ENCODE measurements around the gene FKBP1B.
A peak's percentile ranks its signal among the peaks of the same experiment; 100 is the strongest.
"Not testable (repeated sequence)": the region's sequence is repeated elsewhere in the genome, so short reads cannot be mapped to it uniquely, and the experiment has no call there.

FKBP1B gene

DNA sequence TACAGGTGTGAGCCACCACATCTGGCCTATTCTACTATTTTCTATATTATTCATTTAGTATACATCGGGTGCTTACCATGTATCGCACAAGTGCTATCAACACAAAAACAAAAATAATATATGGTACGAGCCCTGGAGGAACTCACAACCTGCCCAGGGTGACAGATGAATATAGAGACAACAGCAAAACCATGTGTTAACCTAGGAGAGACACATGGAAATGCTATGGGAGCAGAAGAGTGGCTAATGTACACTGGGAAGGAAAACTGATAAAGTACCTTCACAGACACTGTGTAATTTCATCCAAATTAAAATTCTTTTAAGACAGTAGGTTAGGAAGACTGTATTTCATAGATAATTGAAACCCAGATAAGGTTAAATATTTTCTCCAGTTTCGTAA is 22.7 kb downstream of the FKBP1B start:
- no peak for DNase-seq

DNA sequence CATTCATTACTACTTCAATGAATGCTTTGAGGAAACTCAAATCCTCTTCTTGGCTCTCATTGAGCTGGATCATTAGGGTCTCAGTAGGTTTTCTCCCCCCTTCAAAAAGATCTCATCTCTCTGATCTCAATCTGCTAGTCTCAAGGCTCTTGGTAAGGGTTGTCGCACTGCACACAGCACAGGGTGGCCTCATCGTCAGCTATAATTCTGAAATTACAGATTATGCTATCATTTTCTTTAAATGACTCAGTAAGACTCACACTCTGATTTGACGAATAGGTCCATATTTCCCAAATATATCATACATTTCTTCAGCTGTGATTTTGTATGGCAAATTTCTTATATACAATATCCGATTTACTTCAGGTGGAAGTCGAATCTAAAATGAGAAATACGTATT is 24.3 kb downstream of the FKBP1B start:
- no peak for DNase-seq

DNA sequence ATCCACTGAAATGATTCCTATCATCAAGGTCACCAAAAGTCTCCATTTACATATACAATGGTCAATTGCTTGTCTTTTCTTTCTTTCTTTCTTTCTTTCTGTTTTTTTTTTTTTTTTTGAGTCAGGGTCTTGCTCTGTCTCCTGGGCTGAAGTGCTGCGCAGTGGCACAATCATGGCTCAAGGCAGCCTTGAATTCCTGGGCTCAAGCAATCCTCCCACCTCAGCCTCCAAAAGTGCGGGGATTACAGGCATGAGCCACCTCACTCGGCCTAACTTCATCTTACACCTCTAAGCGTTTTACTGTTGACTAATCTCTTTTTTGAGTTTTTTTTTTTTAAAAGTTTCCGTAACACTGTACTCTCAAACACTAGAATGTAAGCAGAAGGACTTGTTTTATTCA is 25.7 kb downstream of the FKBP1B start:
- DNase-seq: no peak

DNA sequence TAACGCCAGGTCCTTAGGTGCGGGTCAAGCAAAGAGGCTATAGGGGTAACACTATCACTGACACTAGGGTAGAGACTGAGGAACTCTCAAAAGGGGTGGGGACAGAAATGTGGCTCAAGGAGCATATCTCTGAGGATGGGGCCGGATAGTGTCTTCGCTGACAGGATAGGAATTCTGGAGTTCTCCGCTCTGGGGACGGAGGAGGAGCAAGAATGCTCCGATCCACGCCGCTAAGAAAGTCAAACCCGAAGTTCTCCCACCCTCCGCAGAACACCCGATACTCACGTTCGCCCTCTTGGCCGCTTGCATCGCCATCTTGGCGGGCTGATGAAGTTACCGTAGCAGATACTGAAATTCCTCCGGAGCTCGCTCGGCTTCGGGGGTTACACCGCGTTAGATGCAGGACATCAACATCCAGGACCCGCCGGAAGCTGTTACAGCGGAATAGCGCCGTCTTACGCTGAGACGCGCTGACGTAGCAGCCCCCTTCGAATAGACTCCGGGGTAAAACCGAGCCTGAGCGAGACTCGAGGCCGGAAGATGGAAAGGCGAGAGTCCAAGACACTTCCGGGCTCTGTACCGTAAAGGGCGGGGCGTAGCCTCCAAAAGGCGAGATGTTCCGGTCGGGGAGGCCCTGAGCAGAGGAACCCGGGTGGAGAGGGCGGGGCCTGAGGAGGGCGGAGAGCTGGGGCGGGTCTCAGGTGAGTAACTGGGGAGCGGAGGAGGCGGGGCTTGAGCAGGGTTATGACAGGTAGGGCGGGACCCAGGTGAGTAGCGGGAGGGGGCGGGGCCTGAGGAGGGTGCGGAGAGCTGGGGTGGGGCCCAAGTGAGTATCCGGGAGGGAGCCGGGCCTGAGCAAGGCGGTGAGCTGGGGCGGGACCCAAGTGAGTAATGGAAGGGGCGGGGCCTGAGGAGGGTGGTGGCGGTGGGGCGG is 26.6 kb downstream of the FKBP1B start, which contains the start of gene SF3B6:
SF3B6 (minus strand) TSS at position 412 of the 934 bp plus-strand sequence; CDS start at position 315, 97 bp downstream.
- DNase-seq: peak; percentile 99

- DNase-seq: no peak
Observed at GRCh38 chr2:24076849-24077534, 27.5 kb downstream of the FKBP1B start.

DNA sequence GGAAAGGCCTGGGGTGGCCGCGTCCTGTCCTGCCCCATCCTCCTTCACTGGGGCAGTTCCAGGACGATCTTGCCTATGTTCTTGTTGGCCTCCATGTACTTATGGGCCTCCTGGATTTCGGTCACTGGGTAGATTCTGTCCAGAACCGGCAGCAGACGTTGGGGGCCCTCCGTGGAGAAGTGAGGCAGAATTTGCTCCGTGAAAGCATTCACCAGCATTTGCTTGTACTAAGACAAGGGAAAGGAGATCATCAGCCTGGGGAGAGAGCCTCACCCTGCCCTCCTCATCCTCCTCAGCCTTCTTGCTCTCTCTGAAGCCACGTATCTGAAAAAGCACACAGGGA is 28.0 kb downstream of the FKBP1B start:
- peak; percentile 3 for DNase-seq

DNA sequence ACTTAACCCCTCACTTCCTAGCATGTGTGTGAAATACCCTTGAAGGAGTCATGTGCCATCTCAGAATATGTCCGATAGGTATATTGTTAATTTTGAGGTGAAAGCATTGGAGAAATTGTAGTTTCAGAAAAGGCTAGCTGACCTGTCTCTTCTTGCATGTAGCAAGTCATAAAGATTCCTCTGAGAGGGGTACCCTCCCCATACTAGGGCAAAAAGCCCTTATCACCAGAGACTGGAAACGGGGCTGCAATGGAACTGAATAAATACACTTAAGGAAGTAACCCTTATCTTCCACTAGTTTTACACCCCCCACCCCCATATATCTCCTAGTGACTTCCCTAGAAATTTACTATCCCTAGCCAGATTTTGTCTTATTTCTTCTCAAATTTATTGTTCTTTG is 28.3 kb downstream of the FKBP1B start:
- no peak for DNase-seq

GRCh38 chr2:24080701-24081100 is 31.2 kb downstream of the FKBP1B start:
- DNase-seq: no peak

GRCh38 chr2:24082787-24083566 is 33.4 kb downstream of the FKBP1B start:
- DNase-seq: no peak

GRCh38 chr2:24083567-24084385 is 34.2 kb downstream of the FKBP1B start:
- no peak for DNase-seq

GRCh38 chr2:24084386-24085199 is 35.1 kb downstream of the FKBP1B start, which contains the start of gene TP53I3:
TSS of gene TP53I3 (minus strand) at chr2:24084834. CDS start at chr2:24084326, 508 bp downstream.
- DNase-seq: peak; percentile 76

GRCh38 chr2:24085200-24085489 is 35.6 kb downstream of the FKBP1B start:
- DNase-seq: no peak

DNA sequence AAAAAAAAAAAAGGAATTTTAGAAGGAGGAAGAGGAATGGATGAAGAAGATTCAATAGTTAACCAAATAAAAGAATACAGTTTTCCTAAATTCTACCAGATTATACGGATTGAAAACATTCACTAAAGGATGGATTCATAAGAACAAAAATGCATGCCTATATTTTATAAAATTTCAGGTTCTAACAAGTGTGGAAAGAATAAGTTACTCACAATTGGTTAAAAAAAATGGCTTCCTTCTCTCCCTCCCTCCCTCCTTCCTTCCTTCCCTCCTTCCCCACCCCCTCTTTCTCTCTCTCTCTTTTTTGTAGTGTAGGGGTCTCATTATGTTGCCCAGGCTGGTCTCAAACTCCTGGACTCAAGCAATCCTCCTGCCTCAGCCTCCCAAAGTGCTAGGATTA is 36.7 kb downstream of the FKBP1B start:
- no peak for DNase-seq

DNA sequence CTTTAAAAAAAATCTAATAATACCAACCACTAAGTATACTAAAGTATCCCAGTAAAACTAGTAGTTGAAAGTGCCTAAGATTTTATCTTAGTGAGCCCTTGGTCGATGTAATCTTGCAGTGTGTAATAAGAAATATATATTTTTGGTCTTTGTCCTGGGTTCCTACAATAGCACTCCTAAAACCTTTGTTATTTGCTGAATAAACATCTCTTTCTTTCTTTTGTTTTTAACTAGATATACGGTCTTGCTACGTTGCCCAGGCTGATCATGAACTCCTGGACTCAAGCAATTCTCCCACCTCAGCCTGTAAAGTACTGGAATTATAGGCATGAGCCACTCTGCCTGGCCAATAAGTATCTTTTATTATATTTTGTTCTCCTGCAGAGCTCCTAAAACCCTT is 37.5 kb downstream of the FKBP1B start:
- DNase-seq: no peak

GRCh38 chr2:24088821-24089359 is 39.3 kb downstream of the FKBP1B start:
- no peak for DNase-seq

DNA sequence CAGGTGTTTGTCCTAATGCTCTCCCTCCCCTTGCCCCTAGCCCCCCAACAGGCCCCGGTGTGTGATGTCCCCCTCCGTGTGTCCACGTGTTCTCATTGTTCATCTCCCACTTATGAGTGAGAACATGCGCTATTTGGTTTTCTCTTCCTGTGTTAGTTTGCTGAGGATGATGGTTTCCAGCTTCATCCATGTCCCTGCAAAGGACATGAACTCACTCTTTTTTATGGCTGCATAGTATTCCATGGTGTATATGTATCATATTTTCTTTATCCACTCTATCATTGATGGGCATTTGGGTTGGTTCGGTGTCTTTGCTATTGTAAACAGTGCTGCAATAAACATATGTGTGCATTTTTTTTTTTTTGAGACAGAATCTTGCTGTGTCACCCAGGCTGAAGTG is 43.7 kb downstream of the FKBP1B start:
- DNase-seq: not testable (repeated sequence)

DNA sequence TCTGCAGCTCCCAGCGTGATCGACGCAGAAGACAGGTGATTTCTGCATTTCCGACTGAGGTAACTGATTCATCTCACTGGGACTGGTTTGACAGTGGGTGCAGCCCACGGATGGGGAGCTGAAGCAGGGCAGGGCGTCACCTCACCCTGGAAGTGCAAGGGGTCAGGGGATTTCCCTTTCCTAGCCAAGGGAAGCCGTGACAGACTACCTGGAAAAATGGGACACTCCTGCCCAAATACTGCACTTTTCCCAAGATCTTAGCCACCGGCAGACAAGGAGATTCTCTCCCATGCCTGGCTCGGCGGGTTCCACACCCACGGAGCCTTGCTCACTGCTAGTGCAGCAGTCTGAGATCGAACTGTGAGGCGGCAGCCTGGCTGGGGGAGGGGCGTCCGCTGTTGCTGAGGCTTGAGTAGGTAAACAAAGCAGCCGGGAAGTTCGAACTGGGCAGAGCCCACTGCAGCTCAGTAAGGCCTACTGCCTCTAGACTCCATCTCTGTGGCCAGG is 45.7 kb downstream of the FKBP1B start:
- DNase-seq: not testable (repeated sequence)

DNA sequence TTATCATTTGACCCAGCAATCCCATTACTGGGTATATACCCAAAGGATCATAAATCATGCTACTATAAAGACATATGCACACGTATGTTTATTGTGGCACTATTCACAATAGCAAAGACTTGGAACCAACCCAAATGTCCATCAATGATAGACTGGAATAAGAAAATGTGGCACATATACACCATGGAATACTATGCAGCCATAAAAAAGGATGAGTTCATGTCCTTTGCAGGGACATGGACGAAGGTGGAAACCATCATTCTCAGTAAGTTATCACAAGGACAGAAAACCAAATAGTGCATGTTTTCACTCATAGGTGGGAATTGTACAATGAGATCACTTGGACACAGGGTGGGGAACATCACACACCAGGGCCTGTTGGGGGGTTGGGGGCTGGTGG is 51.2 kb downstream of the FKBP1B start:
- not testable (repeated sequence) for DNase-seq

GRCh38 chr2:24101992-24102391 is 52.5 kb downstream of the FKBP1B start:
- no peak for DNase-seq

DNA sequence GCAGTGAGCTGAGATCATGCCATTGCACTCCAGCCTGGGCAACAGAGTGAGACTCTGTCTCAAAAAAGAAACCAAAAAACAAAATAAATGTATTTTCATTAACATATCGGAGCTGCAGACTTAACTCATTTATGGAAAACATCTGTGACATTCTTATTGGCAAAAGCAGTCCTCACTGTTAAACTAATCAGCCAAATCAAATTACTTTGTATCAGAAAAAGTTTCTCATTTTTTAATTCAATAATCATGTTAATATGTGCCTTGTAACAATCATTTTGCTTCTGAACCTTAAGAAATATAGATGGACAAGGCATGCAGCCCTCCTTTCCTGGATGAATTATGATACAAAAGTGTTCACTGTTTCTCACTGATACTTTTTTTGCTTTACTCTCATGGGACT is 53.1 kb downstream of the FKBP1B start:
- DNase-seq: no peak

DNA sequence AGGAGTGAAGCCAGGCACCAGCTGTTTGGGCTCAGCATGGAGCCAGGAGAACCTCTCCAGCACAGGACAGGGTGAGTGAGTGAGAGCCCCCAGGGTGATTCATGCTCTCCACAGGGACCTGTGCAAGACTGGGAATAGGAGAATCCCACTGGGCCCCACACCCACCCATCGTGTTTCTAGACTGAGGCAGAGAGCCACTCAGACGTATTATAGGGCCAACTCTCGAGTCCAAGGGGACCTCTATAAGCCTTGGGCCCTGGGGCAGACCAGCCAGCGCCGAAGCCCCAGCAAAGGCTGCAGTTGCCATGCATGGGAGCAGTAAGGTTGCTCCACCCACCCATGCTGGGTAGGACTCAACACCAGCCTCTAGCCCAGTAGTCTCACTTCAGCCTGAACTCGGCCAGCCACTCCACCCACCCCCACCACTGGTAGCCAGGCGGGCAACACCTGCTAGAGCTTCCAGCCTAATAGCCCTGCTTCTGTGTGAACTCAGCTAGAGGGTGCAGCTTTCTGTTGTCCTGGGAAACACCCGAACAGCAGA is 54.6 kb downstream of the FKBP1B start:
- DNase-seq: no peak

All from central memory CD4-positive, alpha-beta T cell (primary cell).